T-helper 1 cell (primary cell): Measurements from ENCODE around the gene FAM111A.
"Not testable (repeated sequence)": the region's sequence is repeated elsewhere in the genome, so short reads cannot be mapped to it uniquely, and the experiment has no call there.

Experiments
- DNase-seq, 5 donors: peaks; one replicate each; pipeline ENCODE4 v3.0.0-alpha.2; 2012 to 2020
- total RNA-seq, 4 donors: gene quantifications; one replicate each; lab custom pipeline; 2026; lab: John Stamatoyannopoulos, UW

Gene FAM111A
- total RNA-seq, result 90.7 to 153 (median 149) reads per million in 4 donors

DNA sequence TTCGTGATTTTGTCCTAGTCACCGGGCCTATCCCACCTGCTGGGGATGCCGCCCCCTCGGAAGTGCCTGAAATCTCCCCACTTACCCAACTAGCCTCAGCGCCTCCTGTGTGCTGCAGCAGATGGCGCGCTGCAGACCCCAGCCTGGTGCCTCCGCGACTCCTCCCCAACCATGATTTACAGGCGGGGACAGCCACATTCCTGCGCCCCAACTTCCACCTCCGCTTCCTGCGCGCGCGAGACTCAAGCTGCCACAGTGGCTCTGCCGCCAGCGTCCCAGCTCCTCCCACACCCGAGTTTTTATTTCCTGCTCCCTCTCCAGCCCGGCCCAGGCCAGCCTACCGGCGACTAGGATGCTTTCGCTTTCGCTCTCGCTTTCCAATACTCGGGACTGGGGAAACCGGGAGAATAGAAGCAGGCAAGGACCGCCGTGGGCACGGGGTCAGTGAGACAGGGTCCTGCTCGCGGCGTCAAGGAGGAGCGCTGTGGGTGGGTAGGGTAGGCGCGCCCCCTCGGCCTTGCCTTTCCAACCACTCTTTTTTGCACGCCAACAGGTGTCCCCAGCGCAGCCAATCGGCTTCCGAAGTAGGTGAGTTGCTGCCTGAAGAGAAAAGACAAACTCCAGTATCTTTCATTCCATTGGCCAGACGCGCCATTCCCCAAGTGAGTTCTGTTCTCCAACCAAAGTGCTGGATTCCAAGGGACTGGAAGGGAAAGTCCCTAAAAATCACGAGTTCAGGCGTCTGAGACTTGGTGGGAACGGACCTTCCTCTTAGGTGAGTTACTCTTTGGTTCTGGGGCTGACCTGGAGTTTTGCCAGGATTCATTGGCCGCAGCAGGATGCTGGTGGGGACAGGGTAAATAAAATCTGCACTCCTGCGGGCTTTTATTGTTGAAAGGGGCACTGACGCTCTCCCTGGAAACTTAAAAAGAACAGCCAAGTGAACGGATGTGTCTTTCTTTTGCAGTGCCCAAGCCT is at the start of gene FAM111A:
Gene FAM111A (plus strand): TSS at position 327 of the 978 bp plus-strand sequence. CDS start 6,017 bp downstream, outside the sequence.
- DNase-seq, result peak; percentile 80 to 92 (median 86)

DNA sequence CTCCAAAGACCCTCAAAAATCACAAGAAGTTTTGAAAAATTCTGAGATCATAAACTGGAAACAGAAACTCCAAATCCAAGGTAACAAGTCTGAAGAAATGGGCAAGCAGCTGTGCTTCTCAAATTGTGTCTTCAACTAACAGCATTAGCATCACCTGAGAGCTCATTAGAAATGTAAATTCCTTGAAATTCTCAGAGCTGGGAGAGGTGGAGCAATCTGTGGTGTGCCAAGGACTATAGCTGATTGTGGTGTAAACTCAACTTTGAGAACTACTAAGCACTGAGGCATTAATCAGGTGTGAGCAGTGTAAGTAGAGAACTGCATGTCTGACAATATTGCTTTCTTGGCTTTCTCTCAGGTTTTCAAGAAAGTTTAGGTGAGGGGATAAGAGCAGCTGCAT is 49.1 kb upstream of the FAM111A start:
- DNase-seq, result not testable (repeated sequence)

- DNase-seq, result not testable (repeated sequence)
Observed at GRCh38 chr11:59095225-59095624, 47.4 kb upstream of the FAM111A start.

DNA sequence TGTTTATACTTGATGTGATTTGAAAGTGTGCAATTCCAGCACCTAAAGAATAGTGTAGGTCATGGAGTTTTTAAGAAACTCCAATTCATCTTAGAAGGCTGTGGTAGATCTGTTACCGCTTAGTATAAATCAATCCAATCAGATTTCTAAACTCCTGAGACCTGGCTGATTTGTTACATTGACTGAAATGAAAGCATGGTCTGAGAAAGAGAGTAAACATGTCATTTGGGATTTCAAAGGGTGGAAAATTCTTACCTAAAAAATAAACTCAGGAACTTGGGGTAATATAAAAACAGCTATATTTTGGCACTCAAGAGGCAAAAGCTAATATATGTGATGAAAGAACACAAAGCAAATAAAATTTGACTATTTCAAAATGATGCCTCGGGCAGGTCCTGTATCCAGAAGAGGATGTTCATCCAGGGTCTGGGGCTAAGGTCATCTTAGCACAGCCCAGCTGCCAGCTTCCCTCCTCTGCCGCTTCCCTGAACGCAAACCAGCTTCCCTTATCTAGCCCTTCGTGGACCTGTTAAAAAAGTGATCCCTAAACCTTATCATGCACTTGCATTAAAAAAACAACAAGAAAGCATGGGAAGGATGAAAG is 46.6 kb upstream of the FAM111A start:
- not testable (repeated sequence) for DNase-seq

GRCh38 chr11:59097113-59097708 is 45.4 kb upstream of the FAM111A start:
- DNase-seq, result peak; percentile 22 to 65 (median 52)

GRCh38 chr11:59097938-59098337 is 44.7 kb upstream of the FAM111A start:
- not testable (repeated sequence) for DNase-seq

- peak; percentile 16 to 69 (median 29) for DNase-seq
Observed at GRCh38 chr11:59102259-59102765, 40.3 kb upstream of the FAM111A start.

DNA sequence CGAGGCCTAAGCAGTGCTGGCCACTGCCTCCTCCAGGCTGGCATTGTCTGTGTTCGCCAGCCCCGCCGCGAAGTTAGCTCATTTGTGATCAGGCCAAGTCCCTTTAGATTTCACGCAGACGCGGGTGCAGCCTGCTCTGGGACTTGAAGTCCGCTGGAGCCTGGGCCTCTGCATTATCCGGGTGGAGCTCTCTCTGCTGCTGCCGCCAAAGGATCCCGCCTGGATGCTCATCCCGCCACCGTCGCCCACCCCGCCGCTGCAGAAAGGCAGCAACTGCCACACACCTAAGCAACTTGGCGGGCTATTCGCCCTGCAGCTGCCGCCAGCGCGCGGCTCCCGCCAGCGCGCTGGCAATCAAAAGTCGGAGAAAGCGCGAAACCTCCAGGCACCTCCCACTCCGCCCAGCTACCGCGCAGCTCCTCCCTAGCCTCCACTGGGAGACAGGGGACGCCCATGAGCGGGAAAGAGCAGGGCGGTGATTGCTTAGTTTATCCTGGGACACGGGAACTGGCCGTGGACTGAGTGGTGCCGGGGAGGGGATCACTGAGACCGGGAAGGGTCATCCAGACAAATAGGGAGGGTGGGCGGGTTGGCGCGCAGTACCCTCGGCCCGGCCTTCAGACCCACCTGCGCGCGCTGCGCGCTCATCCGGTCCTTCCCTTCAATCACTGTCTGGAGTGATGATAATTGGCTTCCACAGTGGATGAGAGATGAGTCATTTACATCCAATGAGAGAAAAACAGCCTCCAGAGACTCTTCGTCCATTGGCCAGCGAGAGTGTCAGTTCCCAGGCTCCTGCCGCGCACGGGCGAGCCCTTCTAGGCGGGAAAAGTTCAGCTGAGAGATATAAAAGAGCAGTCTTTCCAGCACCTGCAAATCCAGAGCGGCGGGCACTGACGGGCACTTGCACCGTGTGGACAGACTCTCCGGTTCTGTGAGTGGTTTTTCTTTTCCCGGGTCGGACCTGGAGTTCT is 36.0 kb upstream of the FAM111A start, which contains the start of gene FAM111B:
Gene FAM111B (plus strand): TSS at position 875 of the 974 bp plus-strand sequence. CDS start 2,389 bp downstream, outside the sequence.
- peak; percentile 23 to 87 (median 47) for DNase-seq

DNA sequence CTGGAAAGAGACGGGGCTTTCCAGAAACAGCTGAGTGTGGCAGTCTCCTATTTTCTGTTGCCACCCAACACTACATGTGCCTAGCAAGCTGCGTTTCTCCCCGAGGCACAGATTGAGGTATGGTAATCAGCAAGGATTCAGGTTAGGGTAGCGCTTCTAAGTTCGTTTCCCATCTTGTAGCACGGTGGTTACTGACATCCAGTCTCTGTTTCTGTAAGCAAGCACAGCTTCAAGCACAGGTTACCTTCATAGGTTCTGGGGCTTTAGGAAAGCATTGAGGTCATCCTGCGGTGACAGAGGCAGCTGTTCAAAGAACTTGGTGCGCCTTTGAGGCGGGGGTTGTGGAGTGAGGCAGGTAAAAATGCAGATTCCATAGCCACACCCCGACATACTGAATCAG is 34.9 kb upstream of the FAM111A start:
- DNase-seq, result peak in 1 of 5 donors; percentile 32

- DNase-seq, result no peak
Observed at GRCh38 chr11:59112494-59112893, 30.2 kb upstream of the FAM111A start.

DNA sequence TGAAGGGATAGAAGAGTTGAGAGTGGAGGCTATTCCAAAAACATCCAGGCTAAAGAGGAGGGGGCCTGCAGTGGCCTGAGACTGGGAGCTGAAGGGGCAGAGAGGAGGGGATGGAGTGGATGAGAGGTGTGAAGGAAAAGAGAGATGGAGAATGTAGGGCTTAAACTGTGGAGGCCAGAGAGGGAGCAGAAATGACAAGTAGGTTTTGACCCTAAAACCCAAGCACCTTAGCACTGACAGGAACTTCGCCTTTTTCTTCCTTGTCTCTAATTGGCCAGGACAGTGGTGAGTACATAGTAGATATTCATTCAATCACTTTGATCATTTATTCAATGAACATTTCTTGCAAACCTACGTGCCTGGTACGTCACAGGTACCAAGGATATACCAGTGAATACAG is 28.3 kb upstream of the FAM111A start:
- DNase-seq, result no peak

DNA sequence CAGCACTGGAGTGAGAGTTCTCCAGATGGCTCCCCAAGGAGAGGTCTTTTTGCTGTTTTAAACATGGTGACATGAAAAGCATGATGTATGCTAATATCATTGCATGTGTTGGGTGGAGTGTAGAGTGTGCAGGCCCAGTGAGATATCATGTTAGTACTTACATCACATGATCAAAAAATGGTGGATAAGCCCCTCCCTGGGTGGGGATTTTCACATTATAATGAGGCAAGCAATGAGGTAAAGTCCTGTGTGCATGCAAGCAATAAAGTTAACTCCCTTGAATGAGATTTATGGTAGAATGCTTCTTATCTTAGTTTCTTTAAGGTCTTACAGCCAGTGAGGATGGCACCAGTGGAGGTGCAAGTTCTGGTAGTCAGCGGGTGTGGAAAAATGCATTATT is 27.1 kb upstream of the FAM111A start:
- no peak for DNase-seq

DNA sequence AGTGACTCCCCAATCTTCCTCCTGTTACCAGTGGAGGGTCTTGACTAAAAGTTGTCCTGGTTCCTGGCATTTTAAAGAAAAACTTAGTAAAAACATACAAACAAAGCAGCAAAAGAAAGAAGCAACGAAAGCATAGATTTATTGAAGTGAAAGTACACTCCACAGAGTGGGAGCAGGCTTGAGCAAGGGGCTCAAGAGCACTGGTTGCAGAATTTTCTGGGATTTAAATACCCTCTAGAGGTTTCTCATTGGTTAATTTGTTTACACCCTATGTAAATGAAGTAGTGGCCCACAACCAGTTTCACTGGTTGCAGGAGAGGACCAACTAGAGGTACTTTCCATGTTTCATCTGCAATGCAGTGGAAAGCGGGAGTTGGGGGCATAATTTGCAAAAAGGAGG is 24.9 kb upstream of the FAM111A start:
- no peak for DNase-seq

DNA sequence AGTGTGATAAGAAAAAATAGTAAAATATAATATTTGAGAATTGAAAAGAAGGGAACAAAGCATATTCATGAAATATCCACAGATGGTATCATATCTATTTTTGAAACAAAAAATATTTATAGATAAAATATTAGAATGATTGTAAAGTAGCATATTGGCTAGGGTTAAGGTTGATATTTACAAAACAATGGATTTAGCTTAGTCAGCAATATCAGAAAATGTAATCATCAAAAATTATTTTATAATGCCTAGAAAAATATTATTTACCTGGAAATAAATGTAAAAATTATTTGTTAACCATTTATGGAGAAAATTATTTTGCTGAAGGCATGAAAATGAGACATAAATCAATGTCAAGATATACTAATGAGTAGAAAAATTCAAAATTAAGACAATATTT is 22.8 kb upstream of the FAM111A start:
- no peak for DNase-seq

GRCh38 chr11:59135648-59136461 is 6.8 kb upstream of the FAM111A start:
- DNase-seq, result peak; percentile 66 to 84 (median 81)

DNA sequence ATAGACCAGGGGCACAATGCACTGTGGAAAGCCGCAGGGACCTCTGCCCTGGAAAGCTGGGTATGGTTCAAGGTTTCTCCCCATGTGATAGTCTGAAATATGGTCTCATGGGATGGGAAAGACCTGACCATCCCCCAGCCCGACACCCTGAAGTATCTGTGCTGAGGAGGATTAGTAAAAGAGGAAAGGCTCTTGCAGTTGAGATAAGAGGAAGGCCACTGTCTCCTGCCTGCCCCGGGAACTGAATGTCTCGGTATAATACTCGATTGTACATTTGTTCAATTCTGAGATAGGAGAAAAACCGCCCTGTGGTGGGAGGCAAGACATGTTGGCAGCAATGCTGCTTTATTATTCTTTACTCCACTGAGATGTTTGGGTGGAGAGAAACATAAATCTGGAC is 6.1 kb upstream of the FAM111A start:
- DNase-seq, result not testable (repeated sequence)

DNA sequence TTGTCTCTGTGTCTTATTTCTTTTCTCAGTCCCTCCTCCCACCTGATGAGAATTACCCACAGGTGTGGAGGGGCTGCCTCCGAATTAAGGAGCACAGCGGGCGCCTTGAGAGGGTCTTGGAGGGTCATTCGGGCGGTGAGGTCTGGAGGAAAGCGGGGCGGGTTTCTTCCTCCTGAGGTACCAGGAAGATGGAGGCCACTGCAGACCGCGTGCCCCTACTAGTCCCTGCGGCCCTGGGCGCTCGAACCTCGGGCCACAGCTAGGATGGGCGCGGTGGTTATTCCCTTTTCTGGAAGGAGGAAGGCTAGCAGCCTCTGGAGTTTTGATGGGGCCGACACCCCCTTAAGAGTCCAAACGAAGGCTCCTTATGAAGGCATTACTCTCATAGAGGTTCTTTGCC is 5.5 kb upstream of the FAM111A start:
- no peak for DNase-seq

- DNase-seq, result no peak
Observed at GRCh38 chr11:59138643-59139042, 4.0 kb upstream of the FAM111A start.

- no peak for DNase-seq
Observed at GRCh38 chr11:59141191-59141590, 1.5 kb upstream of the FAM111A start.

DNA sequence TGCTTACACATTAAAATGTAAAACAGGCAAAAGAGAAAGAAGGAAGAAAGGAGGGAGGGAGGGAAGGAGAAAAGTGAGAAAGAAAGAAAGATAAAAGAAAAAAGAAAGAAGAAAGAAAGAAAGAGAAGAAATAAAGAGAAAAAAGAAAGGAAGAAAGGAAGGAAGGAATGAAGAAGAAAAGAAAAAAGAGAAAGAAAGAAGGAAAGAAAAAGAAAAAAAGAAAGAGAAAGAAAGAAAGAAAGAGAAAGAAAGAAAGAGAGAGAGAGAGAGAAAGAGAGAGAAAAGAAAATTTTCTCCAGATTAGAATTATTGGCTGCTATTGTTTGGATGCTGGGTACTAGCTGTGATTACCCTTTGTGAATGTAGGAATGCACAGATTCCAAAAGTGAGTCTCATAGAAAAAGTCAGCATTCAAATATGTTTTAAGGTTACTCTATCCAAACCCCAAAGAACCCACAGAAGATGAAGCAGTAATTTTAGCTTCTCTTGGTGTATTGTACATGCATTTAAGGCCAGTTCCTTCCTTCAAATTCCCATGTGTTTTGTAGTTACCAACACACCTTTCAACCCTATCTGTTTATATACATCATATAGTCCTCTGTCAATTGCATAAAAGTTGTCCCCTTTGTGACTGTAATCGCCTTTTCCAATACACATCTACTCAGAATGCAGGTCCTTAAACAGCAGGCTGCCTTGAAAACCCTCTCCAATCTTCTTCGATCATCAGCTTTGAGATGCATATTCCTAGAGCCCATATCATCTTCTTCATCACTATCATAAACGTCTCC is 789 bp upstream of the FAM111A start:
- no peak for DNase-seq
